Hepatocyte (in vitro differentiated cells): Measurements from ENCODE around the gene LITAFD.

ENCODE experiments used
- EZH2 ChIP-seq: fragments of 200-600 bp; sonication (generic); IDR thresholded peaks from 2 replicates; pipeline ENCODE4 v1.6.1; 2016; ENCODE audit warnings: antibody characterized with exemption, mild to moderate bottlenecking, borderline replicate concordance
- EZH2phosphoT487 ChIP-seq: fragments of 200-600 bp; sonication (generic); IDR thresholded peaks from one replicate; pipeline ENCODE4 v1.6.1; 2018; ENCODE audit warnings: antibody characterized with exemption, mild to moderate bottlenecking, low read depth, moderate library complexity; ENCODE audit not compliant: unreplicated experiment, severe bottlenecking
- TF ChIP-seq, protein P1 (sequence below): fragments of 200-600 bp; sonication (generic); IDR thresholded peaks from 2 replicates; pipeline ENCODE4 v1.5.1; 2016; ENCODE audit warnings: antibody characterized with exemption, mild to moderate bottlenecking; ENCODE audit not compliant: poor library complexity

DNA sequence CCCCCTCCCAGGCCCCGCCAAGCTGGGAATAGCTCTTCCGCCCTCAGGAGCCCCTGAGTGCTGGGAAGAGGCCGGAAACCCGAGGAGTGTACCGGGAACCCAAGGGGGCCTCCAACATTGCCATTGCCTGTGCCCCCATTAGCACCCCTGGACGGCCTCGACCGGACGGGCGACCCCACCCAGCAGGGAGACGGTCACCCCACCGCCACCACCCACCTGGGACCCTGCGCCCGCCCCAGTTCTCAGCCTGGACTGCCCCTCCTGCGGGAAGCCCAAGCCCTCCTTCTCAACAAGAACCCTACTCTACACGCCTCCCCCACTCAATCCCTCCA lies 15.3 kb upstream of the LITAFD start:
- TF ChIP-seq, protein P1, sequence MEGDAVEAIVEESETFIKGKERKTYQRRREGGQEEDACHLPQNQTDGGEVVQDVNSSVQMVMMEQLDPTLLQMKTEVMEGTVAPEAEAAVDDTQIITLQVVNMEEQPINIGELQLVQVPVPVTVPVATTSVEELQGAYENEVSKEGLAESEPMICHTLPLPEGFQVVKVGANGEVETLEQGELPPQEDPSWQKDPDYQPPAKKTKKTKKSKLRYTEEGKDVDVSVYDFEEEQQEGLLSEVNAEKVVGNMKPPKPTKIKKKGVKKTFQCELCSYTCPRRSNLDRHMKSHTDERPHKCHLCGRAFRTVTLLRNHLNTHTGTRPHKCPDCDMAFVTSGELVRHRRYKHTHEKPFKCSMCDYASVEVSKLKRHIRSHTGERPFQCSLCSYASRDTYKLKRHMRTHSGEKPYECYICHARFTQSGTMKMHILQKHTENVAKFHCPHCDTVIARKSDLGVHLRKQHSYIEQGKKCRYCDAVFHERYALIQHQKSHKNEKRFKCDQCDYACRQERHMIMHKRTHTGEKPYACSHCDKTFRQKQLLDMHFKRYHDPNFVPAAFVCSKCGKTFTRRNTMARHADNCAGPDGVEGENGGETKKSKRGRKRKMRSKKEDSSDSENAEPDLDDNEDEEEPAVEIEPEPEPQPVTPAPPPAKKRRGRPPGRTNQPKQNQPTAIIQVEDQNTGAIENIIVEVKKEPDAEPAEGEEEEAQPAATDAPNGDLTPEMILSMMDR, result no peak
- TF ChIP-seq EZH2phosphoT487, result no peak
- TF ChIP-seq EZH2, result no peak
